Thyroid gland (tissue), 4 donors: ENCODE results near the gene ADARB2. TPM values are rescaled to one million over a fixed set of nuclear protein-coding genes. Genes with fewer than 3 reads are reported as not detected.

Source experiments
- DNase-seq, 2 donors: peaks; one replicate each; pipeline ENCODE4 v3.0.0-alpha.2; 2019
- H3K27ac ChIP-seq, 3 donors: fragments of 200-600 bp; sonication (generic); 1 replicate in 2 of 3; 2 replicates in 1 of 3; pipeline ENCODE4 v1.5.1; 2016 to 2019; ENCODE audit warnings: mild to moderate bottlenecking in 1 of 3, moderate library complexity in 1 of 3
- H3K27me3 ChIP-seq: fragments of 200-600 bp; sonication (generic); one replicate; pipeline ENCODE4 v1.5.1; 2019
- H3K36me3 ChIP-seq, 2 donors: fragments of 200-600 bp; sonication (generic); one replicate each; pipeline ENCODE4 v1.5.1; 2016 to 2019
- H3K4me1 ChIP-seq, 2 donors: fragments of 200-600 bp; sonication (generic); one replicate each; pipeline ENCODE4 v1.5.1; 2017 to 2019
- H3K4me3 ChIP-seq, 3 donors: fragments of 200-600 bp; sonication (generic); replicated peaks in 1 of 3; 1 replicate in 2 of 3; 2 replicates in 1 of 3; pipeline ENCODE4 v1.5.1; 2016; ENCODE audit warnings: mild to moderate bottlenecking in 1 of 3
- H3K9me3 ChIP-seq: fragments of 200-600 bp; sonication (generic); one replicate; pipeline ENCODE4 v1.5.1; 2017
- POLR2A ChIP-seq, 2 donors: fragments of 450-650 bp; IDR thresholded peaks; one replicate each; pipeline ENCODE4 v1.6.1; 2017; ENCODE audit warnings: antibody characterized with exemption in 2 of 2, mild to moderate bottlenecking in 2 of 2, moderate library complexity in 1 of 2
- WGBS, 2 donors: methylation state at CpG; one replicate each; pipeline ENCODE4 v1.1.5; 2017; 5-methylcytosine and 5-hydroxymethylcytosine counted together
- intact Hi-C: fragments of 100-400 bp; cut with DNase I; formaldehyde crosslinking; loops from one replicate; pipeline ENCODE4 v1.15.1; 2023
- total RNA-seq, 4 donors: library from RNA; depleted of rRNA; stranded (reverse); fragments of >200 nt; gene quantifications; one replicate each; pipeline ENCODE4 v1.2.3, GENCODE V29; 2016
- TF ChIP-seq, protein P1 (sequence below), 6 experiments: fragments of 200-600 bp in 3 of 6; fragments of 450-650 bp in 3 of 6; sonication (generic) in 3 of 6; IDR thresholded peaks; one replicate each; pipeline ENCODE4 v1.5.1; 2016 to 2019; ENCODE audit warnings: antibody characterized with exemption in 6 of 6, mild to moderate bottlenecking in 2 of 6, inconsistent platforms in 1 of 6, moderate library complexity in 1 of 6

The ADARB2 gene
- total RNA-seq, 4 donors from 2014 or later = 0.08 to 0.15 TPM; not detected in 2

DNA sequence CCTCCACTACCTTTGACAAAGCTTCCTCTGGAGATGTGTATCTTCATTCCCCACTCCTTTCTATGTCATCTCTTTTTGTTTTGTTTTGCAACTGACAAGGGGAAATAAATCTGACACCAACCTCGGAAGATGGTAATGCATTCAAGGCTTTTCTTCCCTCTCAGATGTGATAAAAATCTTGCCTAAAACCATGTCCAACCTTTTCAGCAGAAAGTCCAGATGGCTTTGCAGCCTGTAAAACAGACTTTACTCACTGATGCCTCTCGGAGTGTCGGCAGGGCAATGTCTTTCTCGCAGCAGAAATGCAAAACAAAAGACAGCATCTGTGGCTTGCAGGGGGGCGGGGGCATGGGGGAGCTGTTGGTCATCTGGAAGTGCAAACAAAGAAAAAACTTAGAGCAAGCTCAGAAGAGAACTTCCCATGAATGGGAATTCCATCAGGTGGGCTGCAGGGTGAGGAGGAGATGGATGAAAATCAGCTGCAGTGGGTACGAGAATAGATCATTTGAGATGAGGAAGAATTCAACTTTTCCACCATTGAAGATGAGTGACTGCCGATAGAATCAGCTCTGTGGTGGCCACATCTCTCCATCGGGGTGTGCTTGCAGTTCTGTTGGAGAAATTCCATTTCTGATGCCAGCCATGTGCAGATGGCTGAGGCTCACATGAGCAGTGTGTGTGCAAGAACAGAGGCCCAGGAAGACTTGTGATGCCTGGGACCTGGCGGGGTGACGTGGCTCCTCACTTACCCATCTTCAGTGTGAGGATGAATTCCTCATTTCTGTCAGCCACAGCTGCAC lies 443.5 kb downstream of the ADARB2 start:
- DNase-seq = no peak
- no peaks in the 10 kb centered on the region for H3K9me3 ChIP-seq
- TF ChIP-seq, protein P1, sequence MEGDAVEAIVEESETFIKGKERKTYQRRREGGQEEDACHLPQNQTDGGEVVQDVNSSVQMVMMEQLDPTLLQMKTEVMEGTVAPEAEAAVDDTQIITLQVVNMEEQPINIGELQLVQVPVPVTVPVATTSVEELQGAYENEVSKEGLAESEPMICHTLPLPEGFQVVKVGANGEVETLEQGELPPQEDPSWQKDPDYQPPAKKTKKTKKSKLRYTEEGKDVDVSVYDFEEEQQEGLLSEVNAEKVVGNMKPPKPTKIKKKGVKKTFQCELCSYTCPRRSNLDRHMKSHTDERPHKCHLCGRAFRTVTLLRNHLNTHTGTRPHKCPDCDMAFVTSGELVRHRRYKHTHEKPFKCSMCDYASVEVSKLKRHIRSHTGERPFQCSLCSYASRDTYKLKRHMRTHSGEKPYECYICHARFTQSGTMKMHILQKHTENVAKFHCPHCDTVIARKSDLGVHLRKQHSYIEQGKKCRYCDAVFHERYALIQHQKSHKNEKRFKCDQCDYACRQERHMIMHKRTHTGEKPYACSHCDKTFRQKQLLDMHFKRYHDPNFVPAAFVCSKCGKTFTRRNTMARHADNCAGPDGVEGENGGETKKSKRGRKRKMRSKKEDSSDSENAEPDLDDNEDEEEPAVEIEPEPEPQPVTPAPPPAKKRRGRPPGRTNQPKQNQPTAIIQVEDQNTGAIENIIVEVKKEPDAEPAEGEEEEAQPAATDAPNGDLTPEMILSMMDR (IDR thresholded peaks at IDR 0.05) = no peak
- no peak for TF ChIP-seq POLR2A (IDR thresholded peaks at IDR 0.05)
- no peak overlapping the region for H3K27ac ChIP-seq
- no peaks in the 10 kb centered on the region for H3K36me3 ChIP-seq
- H3K4me3 ChIP-seq = no peak overlapping the region
- H3K4me1 ChIP-seq = no peaks in the 10 kb centered on the region
- WGBS, 2 donors = 51 to 60% methylated on average over 10 of the region's 10 CpGs
- H3K27me3 ChIP-seq = no peaks in the 10 kb centered on the region
- intact Hi-C loops = no loop called here

DNA sequence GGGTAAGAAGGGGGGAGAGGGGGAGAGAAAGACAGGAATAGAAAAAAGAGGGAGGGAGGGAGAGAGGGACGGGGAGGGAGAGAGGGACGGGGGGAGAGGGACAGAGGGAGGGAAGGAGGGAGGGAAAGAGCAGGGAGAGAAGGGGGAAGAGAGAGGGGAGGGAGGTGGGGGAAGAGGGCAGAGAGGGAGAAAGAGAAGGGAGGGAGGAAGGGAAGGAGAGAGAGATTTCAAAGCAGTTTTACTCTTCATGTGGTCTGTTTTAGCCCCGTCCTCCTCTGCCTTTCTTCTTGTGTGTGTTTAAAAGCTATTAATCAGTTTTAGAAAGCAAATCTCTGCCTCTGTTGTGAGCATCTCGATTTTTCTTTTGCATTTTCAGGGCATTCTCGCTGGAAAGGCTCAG lies 444.2 kb downstream of the ADARB2 start:
- Histone ChIP-seq H3K9me3 (no peaks in the 10 kb centered on the region), H3K36me3 (no peaks in the 10 kb centered on the region), H3K4me1 (no peaks in the 10 kb centered on the region), H3K27ac (no peak overlapping the region), H3K27me3 (no peaks in the 10 kb centered on the region), H3K4me3 (no peak overlapping the region)
- no peak for DNase-seq
- TF ChIP-seq, protein P1 (IDR thresholded peaks at IDR 0.05) = no peak
- TF ChIP-seq POLR2A (IDR thresholded peaks at IDR 0.05) = no peak
- intact Hi-C loops = no loop called here
- 19 to 20% methylated on average over 5 of the region's 5 CpGs for WGBS, 2 donors

DNA sequence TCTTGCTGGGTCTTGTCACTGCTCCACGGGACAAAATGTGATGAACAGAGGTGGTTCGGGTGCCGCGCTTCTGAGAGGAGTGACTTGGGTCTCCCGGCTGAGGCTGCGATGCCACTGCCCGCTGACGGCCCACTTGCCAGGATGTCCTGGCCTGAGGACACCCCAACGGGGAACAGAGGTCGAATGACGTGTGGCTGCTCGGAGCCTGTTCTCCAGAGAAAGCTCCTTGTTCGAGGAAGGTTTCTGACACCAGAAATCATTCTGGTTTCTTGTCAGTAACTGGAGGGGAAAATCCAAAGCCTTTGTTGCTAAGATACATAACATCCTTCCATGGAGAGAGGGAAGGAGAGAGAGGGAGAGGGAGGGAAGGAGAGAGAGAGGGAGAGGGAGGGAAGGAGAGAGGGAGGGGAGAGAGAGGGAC lies 444.7 kb downstream of the ADARB2 start:
- no peak for TF ChIP-seq POLR2A (IDR thresholded peaks at IDR 0.05)
- TF ChIP-seq, protein P1 (IDR thresholded peaks at IDR 0.05) = no peak
- Histone ChIP-seq H3K27me3 (no peaks in the 10 kb centered on the region), H3K27ac (no peak overlapping the region), H3K4me3 (no peak overlapping the region), H3K36me3 (no peaks in the 10 kb centered on the region), H3K9me3 (no peaks in the 10 kb centered on the region), H3K4me1 (no peaks in the 10 kb centered on the region)
- WGBS, 2 donors = 72 to 77% methylated on average over 13 of the region's 13 CpGs
- DNase-seq = no peak
- intact Hi-C loops = no loop called here

DNA sequence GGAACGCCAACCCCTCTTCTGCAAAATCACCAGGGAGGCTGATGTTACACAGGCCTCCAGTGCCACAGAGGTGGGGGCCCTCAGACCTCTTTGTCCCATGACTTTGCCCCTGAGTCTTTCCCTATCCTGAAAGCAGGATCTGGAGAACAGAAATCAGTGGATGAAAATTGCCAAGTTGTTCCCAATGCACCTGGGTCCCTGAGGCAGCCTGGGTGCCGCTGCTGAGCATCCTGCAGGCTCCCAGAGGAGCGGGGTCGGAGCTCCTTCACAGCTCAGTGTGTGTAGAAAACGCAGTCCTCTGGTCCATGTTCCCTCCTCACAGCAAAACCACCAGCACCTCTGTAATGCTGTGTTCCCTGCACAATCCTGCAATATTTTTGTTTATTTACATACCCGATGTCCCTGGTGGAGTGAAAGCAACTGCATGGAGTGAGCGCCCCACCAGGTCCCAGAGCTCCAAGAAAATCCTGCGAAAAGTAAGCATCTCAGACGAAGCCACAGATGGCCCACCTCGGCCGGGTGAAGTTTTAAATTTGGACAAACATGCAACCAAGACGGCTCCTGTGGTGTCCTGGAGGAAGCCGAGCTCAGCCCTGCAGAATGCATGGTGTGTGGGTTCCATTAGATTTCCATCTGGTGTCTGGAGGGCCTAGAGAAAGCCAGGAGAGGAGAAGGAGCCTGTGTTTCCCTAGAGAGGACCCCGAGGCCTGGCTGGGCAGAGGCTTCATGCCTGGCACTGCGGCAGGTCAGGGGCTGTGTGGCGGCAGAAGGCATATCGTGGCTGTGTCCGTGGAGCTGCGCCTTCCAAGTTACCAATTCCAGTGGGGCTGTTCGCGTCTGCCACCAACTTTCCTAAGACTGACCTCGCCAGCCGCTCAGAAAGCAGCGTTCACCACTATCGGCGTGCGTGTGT lies 445.9 kb downstream of the ADARB2 start:
- TF ChIP-seq, protein P1 (IDR thresholded peaks at IDR 0.05) = no peak
- TF ChIP-seq POLR2A (IDR thresholded peaks at IDR 0.05) = no peak

More for the DNA sequence above, 445.9 kb downstream of the ADARB2 start:
- H3K4me1 ChIP-seq = no peaks in the 10 kb centered on the region
- 88 to 93% methylated on average over 23 to 25 of the region's 27 CpGs for WGBS, 2 donors
- no peak overlapping the region for H3K27ac ChIP-seq
- H3K27me3 ChIP-seq = no peaks in the 10 kb centered on the region
- H3K9me3 ChIP-seq = no peaks in the 10 kb centered on the region
- no peaks in the 10 kb centered on the region for H3K36me3 ChIP-seq
- intact Hi-C loops = no loop called here
- H3K4me3 ChIP-seq = no peak overlapping the region
- DNase-seq = no peak
